ENCODE results near the gene OR13J1. TPM values are rescaled to one million over a fixed set of nuclear protein-coding genes. Genes with fewer than 3 reads are reported as not detected.

Gene OR13J1
- total RNA-seq, 1 donor from 2014 or later = not detected

GRCh38 chr9:35906923-35907699, 36.9 kb upstream of the OR13J1 start:
- Mint-ChIP-seq H3K27ac (ENCODE audit: unreplicated experiment) (peak overlapping the region; percentile 71), H3K36me3 (ENCODE audit: low read depth) (no peaks in the 10 kb centered on the region), H3K4me3 (no peak overlapping the region), H3K4me1 (peaks cover 36% of the 10 kb centered on the region), H3K27me3 (ENCODE audit: low read depth) (peaks cover 3% of the 10 kb centered on the region), H3K9me3 (no peaks in the 10 kb centered on the region)
- TF ChIP-seq CTCF (conservative IDR thresholded peaks at IDR 0.05) = no peak
- DNase-seq (ENCODE audit: low read depth, low spot score) = no peak

- peaks cover 11% of the 10 kb centered on the region for H3K27me3 Mint-ChIP-seq (ENCODE audit: low read depth)
- no peak for TF ChIP-seq CTCF (conservative IDR thresholded peaks at IDR 0.05)
- H3K4me3 Mint-ChIP-seq = no peak within 1 kb of the TSS
- peak within 1 kb of the TSS; percentile 71 for H3K27ac Mint-ChIP-seq (ENCODE audit: unreplicated experiment)
- DNase-seq (ENCODE audit: low read depth, low spot score) = no peak
- no peaks in the 10 kb centered on the region for H3K36me3 Mint-ChIP-seq (ENCODE audit: low read depth)
- peaks cover 35% of the 10 kb centered on the region for H3K4me1 Mint-ChIP-seq
- no peaks in the 10 kb centered on the region for H3K9me3 Mint-ChIP-seq
Measured at GRCh38 chr9:35905912-35906679, 35.9 kb upstream of the OR13J1 start, which contains the start of gene HRCT1. HRCT1 (plus strand) TSS chr9:35906202; CDS start chr9:35906288, 86 bp downstream.

- Mint-ChIP-seq H3K4me1 (peaks cover 31% of the 10 kb centered on the region), H3K9me3 (no peaks in the 10 kb centered on the region), H3K36me3 (ENCODE audit: low read depth) (no peaks in the 10 kb centered on the region), H3K27me3 (ENCODE audit: low read depth) (peaks cover 15% of the 10 kb centered on the region), H3K4me3 (no peak overlapping the region), H3K27ac (ENCODE audit: unreplicated experiment) (no peak overlapping the region)
- no peak for DNase-seq (ENCODE audit: low read depth, low spot score)
- TF ChIP-seq CTCF (conservative IDR thresholded peaks at IDR 0.05) = no peak
Measured at GRCh38 chr9:35905051-35905781, 35.0 kb upstream of the OR13J1 start.

GRCh38 chr9:35904338-35904737, 34.1 kb upstream of the OR13J1 start:
- H3K36me3 Mint-ChIP-seq (ENCODE audit: low read depth) = no peaks in the 10 kb centered on the region
- H3K9me3 Mint-ChIP-seq = no peaks in the 10 kb centered on the region
- no peak for TF ChIP-seq CTCF (conservative IDR thresholded peaks at IDR 0.05)
- DNase-seq (ENCODE audit: low read depth, low spot score) = no peak
- H3K27me3 Mint-ChIP-seq (ENCODE audit: low read depth) = peaks cover 16% of the 10 kb centered on the region
- H3K4me3 Mint-ChIP-seq = no peak overlapping the region
- H3K27ac Mint-ChIP-seq (ENCODE audit: unreplicated experiment) = no peak overlapping the region
- peaks cover 31% of the 10 kb centered on the region for H3K4me1 Mint-ChIP-seq

- Mint-ChIP-seq H3K27ac (ENCODE audit: unreplicated experiment) (no peak overlapping the region), H3K9me3 (no peaks in the 10 kb centered on the region), H3K4me1 (peaks cover 19% of the 10 kb centered on the region), H3K27me3 (ENCODE audit: low read depth) (peaks cover 26% of the 10 kb centered on the region), H3K36me3 (ENCODE audit: low read depth) (no peaks in the 10 kb centered on the region), H3K4me3 (no peak overlapping the region)
- no peak for DNase-seq (ENCODE audit: low read depth, low spot score)
- TF ChIP-seq CTCF (conservative IDR thresholded peaks at IDR 0.05) = peak; percentile 78
Measured at GRCh38 chr9:35903049-35903448, 32.8 kb upstream of the OR13J1 start.

Measured in neural crest cell (in vitro differentiated cells).